Measurements from ENCODE around the gene ZNF816.
A peak's percentile ranks its signal among the peaks of the same experiment; 100 is the strongest.
"Not testable (repeated sequence)": the region's sequence is repeated elsewhere in the genome, so short reads cannot be mapped to it uniquely, and the experiment has no call there.

ZNF816 gene

DNA sequence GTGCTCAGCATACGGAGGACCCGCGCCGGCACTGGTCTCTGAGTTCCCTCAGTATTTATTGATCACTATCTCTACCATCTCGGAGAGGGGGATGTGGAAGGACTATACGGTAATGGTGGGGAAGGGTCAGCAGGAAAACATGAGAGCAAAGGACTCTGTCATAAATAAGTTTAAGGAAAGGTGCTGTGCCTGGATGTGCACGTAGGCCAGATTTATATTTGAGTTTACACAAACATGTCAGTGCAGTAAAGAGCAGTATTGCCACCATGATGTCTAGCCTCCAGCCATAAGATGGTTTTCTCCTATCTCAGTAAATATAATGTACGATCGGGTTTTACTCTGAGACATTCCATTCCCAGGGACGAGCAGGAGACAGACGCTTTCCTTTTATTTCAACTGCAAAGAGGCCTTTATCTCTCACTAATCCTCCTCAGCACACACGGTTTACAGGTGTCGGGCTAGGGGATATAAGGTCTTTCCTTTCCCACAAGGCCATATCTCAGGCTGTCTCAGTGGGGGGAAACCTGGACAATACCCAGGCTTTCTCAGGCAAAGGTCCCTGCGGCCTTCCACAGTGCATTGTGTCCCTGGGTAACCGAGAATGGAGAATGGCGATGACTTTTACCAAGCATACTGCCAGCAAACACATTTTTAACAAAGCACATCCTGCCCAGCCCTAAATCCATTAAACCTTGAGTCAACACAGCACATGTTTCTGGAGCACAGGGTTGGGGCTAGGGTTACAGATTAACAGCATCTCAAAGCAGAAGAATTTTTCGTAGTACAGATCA is 17.8 kb downstream of the ZNF816 start:
- Histone ChIP-seq H3K9me3 (ENCODE audit: control insufficient read depth in 2 of 2, low read length in 2 of 2) (peaks cover 17 to 19% of the 10 kb centered on the region in 2 donors), H3K27ac (ENCODE audit: low read depth in 2 of 2, low read length in 2 of 2) (peak overlapping the region; percentile 82 to 90), H3K4me3 (ENCODE audit: low read length in 2 of 2) (peak overlapping the region in 1 of 2 donors; percentile 31), H3K9ac (ENCODE audit: low read depth in 1 of 2, low read length in 2 of 2) (peak overlapping the region in 1 of 2 donors; percentile 32), H3K4me1 (ENCODE audit: control insufficient read depth in 2 of 2, insufficient read depth in 2 of 2, low read length in 2 of 2) (peaks cover 12 to 13% of the 10 kb centered on the region in 2 donors)
- H3K36me3 ChIP-seq (ENCODE audit: control insufficient read depth in 2 of 2, insufficient read depth in 2 of 2, low read length in 2 of 2); H3K27me3 ChIP-seq (ENCODE audit: control insufficient read depth in 2 of 2, insufficient read depth in 2 of 2, low read length in 2 of 2): not testable (repeated sequence)

DNA sequence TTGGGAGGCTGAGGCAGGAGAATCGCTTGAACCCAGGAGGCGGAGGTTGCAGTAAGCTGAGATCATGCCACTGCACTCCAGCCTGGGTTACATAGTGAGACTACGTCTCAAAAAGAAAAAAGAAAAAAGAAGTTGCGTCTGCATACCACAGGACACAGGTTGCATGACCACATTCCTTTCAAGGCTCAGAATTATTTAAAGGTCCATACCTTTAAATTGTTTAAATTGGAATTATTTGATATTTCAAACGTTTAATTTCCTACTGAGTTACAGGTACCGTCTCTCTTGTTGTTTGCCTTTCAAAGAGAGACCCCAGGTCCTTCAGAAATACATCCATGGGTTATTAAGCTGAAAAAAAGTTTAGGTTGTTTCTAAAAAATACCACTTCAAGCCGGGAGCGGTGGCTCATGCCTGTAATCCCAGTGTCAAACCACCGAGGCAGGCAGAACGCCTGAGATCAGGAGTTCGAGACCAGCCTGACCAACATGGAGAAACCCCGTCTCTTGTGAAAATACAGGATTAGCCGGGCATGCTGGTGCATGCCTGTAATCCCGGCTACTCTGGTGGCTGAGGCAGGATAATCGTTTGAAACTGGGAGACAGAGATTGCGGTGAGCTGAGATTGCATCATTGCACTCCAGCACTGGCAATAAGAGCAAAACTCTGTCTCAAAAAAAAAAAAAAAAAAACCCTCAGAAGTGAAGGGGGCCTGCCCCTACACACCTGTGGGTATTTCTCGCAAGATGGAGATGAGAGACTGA is 18.6 kb downstream of the ZNF816 start:
- Histone ChIP-seq H3K27ac (ENCODE audit: low read depth in 2 of 2, low read length in 2 of 2) (peak overlapping the region; percentile 82 to 90), H3K9ac (ENCODE audit: low read depth in 1 of 2, low read length in 2 of 2) (no peak overlapping the region), H3K4me1 (ENCODE audit: control insufficient read depth in 2 of 2, insufficient read depth in 2 of 2, low read length in 2 of 2) (peaks cover 12 to 22% of the 10 kb centered on the region in 2 donors), H3K27me3 (ENCODE audit: control insufficient read depth in 2 of 2, insufficient read depth in 2 of 2, low read length in 2 of 2) (no peaks in the 10 kb centered on the region), H3K4me3 (ENCODE audit: low read length in 2 of 2) (no peak overlapping the region), H3K9me3 (ENCODE audit: control insufficient read depth in 2 of 2, low read length in 2 of 2) (peaks cover 10% of the 10 kb centered on the region in 2 donors), H3K36me3 (ENCODE audit: control insufficient read depth in 2 of 2, insufficient read depth in 2 of 2, low read length in 2 of 2) (no peaks in the 10 kb centered on the region)

DNA sequence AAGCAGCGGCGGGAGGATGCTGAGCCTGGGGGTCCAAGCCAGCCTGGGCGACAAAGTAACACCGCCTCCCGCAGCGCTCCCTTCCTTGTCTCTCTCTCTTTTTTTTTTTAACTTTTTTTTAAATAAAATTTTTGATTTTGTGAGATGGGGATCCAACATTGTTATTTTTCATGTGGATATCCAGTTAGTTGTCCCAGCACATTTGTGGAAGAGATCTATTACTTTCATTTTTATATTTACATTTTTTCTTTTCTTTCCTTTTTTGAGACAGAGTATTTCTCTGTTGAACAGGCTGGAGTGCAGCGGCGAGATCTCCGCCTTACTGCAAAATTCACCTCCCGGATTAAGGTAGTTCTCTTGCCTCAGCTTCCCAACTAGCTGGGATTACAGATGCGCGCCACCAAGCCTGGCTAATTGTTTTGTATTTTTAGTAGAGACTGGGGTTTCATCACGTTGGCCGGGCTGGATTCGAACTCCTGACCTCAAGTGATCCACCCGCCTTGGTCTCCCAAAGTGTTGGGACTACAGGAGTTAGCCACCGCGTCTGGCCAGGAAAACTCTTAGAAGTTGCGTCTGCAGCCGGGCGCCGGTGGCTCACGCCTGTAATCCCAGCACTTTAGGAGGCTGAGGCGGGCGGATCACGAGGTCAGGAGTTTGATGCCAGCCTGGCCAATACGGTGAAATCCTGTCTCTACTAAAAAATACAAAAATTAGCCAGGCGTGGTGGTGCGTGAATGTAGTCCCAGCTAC is 19.4 kb downstream of the ZNF816 start:
- Histone ChIP-seq H3K9ac (ENCODE audit: low read depth in 1 of 2, low read length in 2 of 2) (peak overlapping the region; percentile 61 to 63), H3K9me3 (ENCODE audit: control insufficient read depth in 2 of 2, low read length in 2 of 2) (peaks cover 3 to 7% of the 10 kb centered on the region in 2 donors), H3K27ac (ENCODE audit: low read depth in 2 of 2, low read length in 2 of 2) (peak overlapping the region; percentile 82 to 93), H3K4me1 (ENCODE audit: control insufficient read depth in 2 of 2, insufficient read depth in 2 of 2, low read length in 2 of 2) (peaks cover 15 to 28% of the 10 kb centered on the region in 2 donors), H3K27me3 (ENCODE audit: control insufficient read depth in 2 of 2, insufficient read depth in 2 of 2, low read length in 2 of 2) (no peaks in the 10 kb centered on the region), H3K4me3 (ENCODE audit: low read length in 2 of 2) (peak overlapping the region; percentile 63 to 76), H3K36me3 (ENCODE audit: control insufficient read depth in 2 of 2, insufficient read depth in 2 of 2, low read length in 2 of 2) (no peaks in the 10 kb centered on the region)

DNA sequence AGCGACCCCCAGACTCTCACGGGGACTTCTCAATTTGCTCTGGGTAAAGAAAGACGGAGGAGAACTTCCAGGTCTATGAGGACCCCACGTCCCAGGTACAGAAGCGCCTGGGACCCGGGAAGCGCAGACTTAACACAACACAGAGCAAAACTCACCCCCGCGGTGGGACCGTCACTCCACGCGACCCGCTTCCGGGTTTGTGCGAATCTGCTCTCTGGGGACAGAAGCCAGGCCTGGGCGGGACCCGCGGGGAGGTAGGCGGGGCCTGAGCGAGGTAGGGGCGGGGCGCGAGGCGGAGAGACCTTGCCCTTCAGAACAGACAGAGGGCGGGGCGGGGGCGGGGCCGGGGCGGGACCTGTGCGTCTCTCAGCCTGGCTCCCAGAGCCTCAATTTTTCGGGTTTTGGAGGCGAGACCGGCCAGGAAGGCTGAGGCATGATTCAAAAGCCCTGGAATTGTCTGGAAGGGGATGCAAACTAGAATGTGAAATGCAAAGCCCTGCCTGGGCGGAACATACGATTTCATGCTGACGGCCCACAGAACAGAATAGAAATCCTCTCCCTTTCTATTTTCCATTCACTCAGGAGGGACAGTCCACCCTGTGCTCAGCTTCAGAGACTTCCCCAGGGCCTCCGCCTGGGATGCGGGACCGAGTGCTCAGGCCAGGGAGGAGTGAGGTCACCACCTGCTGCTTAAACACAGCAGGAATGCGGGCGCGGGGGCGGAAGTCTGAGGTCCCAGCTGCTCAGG is 20.1 kb downstream of the ZNF816 start:
- H3K27ac ChIP-seq (ENCODE audit: low read depth in 2 of 2, low read length in 2 of 2): peak overlapping the region; percentile 92 to 93
- peaks cover 19 to 34% of the 10 kb centered on the region in 2 donors for H3K4me1 ChIP-seq (ENCODE audit: control insufficient read depth in 2 of 2, insufficient read depth in 2 of 2, low read length in 2 of 2)
- H3K27me3 ChIP-seq (ENCODE audit: control insufficient read depth in 2 of 2, insufficient read depth in 2 of 2, low read length in 2 of 2): no peaks in the 10 kb centered on the region
- no peaks in the 10 kb centered on the region for H3K36me3 ChIP-seq (ENCODE audit: control insufficient read depth in 2 of 2, insufficient read depth in 2 of 2, low read length in 2 of 2)
- peaks cover 0 to 2% of the 10 kb centered on the region in 2 donors for H3K9me3 ChIP-seq (ENCODE audit: control insufficient read depth in 2 of 2, low read length in 2 of 2)
- peak overlapping the region; percentile 97 to 99 for H3K9ac ChIP-seq (ENCODE audit: low read depth in 1 of 2, low read length in 2 of 2)
- H3K4me3 ChIP-seq (ENCODE audit: low read length in 2 of 2): peak overlapping the region; percentile 85 to 96

DNA sequence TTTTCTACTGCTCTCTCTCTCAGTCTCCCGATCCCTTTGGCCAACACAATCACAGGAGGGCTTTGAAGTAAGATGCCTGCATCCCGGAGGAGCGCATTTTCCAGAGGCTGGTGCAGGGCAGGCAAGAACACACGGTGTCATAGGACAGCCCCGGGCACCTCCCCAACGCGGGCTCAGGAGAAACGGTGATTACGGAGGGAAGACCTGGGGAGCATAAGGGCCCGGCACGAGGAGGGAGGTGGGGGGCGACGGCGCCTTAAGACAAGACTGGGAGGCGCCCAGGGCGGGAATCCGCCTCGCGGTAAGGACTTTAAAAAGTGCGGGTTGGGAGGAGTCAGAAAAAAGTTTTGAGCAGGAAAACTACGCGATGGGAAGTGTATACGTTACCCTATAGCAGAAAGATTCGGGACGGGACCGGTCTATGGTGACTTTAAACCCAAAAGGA is 20.7 kb downstream of the ZNF816 start:
- H3K4me1 ChIP-seq (ENCODE audit: control insufficient read depth in 2 of 2, insufficient read depth in 2 of 2, low read length in 2 of 2): peaks cover 25 to 40% of the 10 kb centered on the region in 2 donors
- H3K36me3 ChIP-seq (ENCODE audit: control insufficient read depth in 2 of 2, insufficient read depth in 2 of 2, low read length in 2 of 2): peaks cover 0 to under 1% of the 10 kb centered on the region in 2 donors
- H3K27ac ChIP-seq (ENCODE audit: low read depth in 2 of 2, low read length in 2 of 2): peak overlapping the region; percentile 92 to 93
- peak overlapping the region; percentile 85 to 96 for H3K4me3 ChIP-seq (ENCODE audit: low read length in 2 of 2)
- peak overlapping the region; percentile 97 to 99 for H3K9ac ChIP-seq (ENCODE audit: low read depth in 1 of 2, low read length in 2 of 2)
- H3K27me3 ChIP-seq (ENCODE audit: control insufficient read depth in 2 of 2, insufficient read depth in 2 of 2, low read length in 2 of 2): no peaks in the 10 kb centered on the region
- H3K9me3 ChIP-seq (ENCODE audit: control insufficient read depth in 2 of 2, low read length in 2 of 2): no peaks in the 10 kb centered on the region

DNA sequence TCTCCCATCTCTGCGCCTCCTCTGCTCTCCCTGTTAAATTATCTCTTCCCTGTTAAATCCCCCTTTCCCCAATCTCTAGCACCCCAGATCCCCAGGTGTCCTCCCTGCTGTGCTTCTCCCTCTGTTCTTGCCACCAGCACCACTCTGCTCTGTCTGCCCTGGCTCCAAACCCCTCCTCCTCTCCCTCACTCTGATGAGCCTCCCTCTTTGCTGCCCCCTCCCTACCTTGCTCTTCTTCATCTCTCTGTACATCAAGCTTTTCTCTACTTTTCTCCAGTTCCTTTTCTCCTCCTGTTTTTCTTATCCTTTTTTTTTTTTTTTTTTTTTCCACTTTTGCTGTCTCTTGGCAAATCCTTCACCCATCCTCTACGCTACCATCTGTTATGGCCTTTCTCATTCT is 21.2 kb downstream of the ZNF816 start:
- H3K27me3 ChIP-seq (ENCODE audit: control insufficient read depth in 2 of 2, insufficient read depth in 2 of 2, low read length in 2 of 2); H3K36me3 ChIP-seq (ENCODE audit: control insufficient read depth in 2 of 2, insufficient read depth in 2 of 2, low read length in 2 of 2); H3K9me3 ChIP-seq (ENCODE audit: control insufficient read depth in 2 of 2, low read length in 2 of 2): not testable (repeated sequence)
- peaks cover 30 to 44% of the 10 kb centered on the region in 2 donors for H3K4me1 ChIP-seq (ENCODE audit: control insufficient read depth in 2 of 2, insufficient read depth in 2 of 2, low read length in 2 of 2)
- peak overlapping the region; percentile 85 to 96 for H3K4me3 ChIP-seq (ENCODE audit: low read length in 2 of 2)
- H3K9ac ChIP-seq (ENCODE audit: low read depth in 1 of 2, low read length in 2 of 2): peak overlapping the region; percentile 97 to 99
- peak overlapping the region; percentile 92 to 93 for H3K27ac ChIP-seq (ENCODE audit: low read depth in 2 of 2, low read length in 2 of 2)

DNA sequence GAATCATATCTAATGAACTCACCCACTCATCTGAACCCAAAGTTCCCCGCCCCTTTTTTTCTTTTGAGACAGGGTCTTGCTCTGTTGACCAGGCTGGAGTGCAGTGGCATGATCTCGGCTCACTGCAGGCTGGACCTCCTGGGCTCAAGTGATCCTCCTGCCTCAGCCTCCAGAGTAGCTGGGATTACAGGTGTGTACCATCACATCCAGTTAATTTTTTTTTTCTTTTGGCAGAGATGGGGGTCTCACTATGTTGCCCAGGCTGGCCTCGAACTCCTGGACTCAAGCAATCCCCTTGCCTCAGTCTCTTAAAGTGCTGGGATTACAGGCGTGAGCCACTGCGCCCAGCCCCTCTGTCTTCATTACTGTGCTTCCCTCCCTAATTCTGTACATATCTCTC is 21.8 kb downstream of the ZNF816 start:
- H3K4me3 ChIP-seq (ENCODE audit: low read length in 2 of 2): peak overlapping the region in 1 of 2 donors; percentile 85
- H3K27me3 ChIP-seq (ENCODE audit: control insufficient read depth in 2 of 2, insufficient read depth in 2 of 2, low read length in 2 of 2); H3K9me3 ChIP-seq (ENCODE audit: control insufficient read depth in 2 of 2, low read length in 2 of 2); H3K36me3 ChIP-seq (ENCODE audit: control insufficient read depth in 2 of 2, insufficient read depth in 2 of 2, low read length in 2 of 2): not testable (repeated sequence)
- peak overlapping the region in 1 of 2 donors; percentile 92 for H3K27ac ChIP-seq (ENCODE audit: low read depth in 2 of 2, low read length in 2 of 2)
- H3K9ac ChIP-seq (ENCODE audit: low read depth in 1 of 2, low read length in 2 of 2): peak overlapping the region in 1 of 2 donors; percentile 42
- H3K4me1 ChIP-seq (ENCODE audit: control insufficient read depth in 2 of 2, insufficient read depth in 2 of 2, low read length in 2 of 2): peaks cover 33 to 48% of the 10 kb centered on the region in 2 donors

DNA sequence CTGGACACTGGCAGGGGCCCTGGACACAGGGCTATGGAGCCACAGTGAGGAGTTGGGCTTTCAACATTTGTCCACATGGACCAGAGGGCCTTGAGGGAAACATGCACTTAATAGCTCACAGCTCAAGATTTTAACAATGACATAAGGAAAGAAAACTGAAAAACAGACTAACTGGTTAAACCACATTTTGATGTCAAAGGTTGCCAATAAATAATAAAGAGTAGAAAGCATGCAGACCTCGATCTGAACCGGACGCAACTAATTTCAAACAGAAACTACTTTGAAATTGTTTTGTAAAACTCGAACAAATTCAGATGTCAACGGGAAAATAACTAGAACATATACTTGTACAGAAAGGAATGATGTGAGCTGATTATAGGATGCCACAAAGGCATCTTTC is 23.9 kb downstream of the ZNF816 start:
- Histone ChIP-seq H3K27ac (ENCODE audit: low read depth in 2 of 2, low read length in 2 of 2) (peak overlapping the region; percentile 35 to 75), H3K4me3 (ENCODE audit: low read length in 2 of 2) (no peak overlapping the region), H3K36me3 (ENCODE audit: control insufficient read depth in 2 of 2, insufficient read depth in 2 of 2, low read length in 2 of 2) (peaks cover 0 to 7% of the 10 kb centered on the region in 2 donors), H3K4me1 (ENCODE audit: control insufficient read depth in 2 of 2, insufficient read depth in 2 of 2, low read length in 2 of 2) (peaks cover 33 to 50% of the 10 kb centered on the region in 2 donors), H3K9ac (ENCODE audit: low read depth in 1 of 2, low read length in 2 of 2) (peak overlapping the region in 1 of 2 donors; percentile 33), H3K27me3 (ENCODE audit: control insufficient read depth in 2 of 2, insufficient read depth in 2 of 2, low read length in 2 of 2) (no peaks in the 10 kb centered on the region), H3K9me3 (ENCODE audit: control insufficient read depth in 2 of 2, low read length in 2 of 2) (no peaks in the 10 kb centered on the region)

DNA sequence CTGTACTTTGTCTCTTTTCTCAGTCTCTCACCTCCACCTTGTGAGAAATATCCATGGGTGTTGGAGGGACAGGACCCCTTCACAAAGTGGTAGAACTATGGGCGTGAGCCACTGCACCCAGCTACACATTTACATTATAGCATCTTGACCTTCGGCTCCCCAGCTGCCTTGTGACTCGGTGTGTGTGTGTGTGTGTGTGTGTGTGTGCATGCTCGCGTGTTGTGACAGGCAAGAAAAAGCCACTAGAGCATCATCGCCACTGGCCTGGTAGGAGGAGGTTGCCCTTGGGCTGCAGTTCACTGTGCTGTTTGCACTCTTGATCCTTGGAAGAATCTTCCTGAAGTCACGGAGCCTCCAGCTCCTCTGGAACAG is 25.7 kb downstream of the ZNF816 start:
- peak overlapping the region; percentile 19 to 44 for H3K4me3 ChIP-seq (ENCODE audit: low read length in 2 of 2)
- H3K27ac ChIP-seq (ENCODE audit: low read depth in 2 of 2, low read length in 2 of 2): peak overlapping the region; percentile 86 to 94
- H3K9ac ChIP-seq (ENCODE audit: low read depth in 1 of 2, low read length in 2 of 2): peak overlapping the region in 1 of 2 donors; percentile 44
- peaks cover 4 to 7% of the 10 kb centered on the region in 2 donors for H3K36me3 ChIP-seq (ENCODE audit: control insufficient read depth in 2 of 2, insufficient read depth in 2 of 2, low read length in 2 of 2)
- no peaks in the 10 kb centered on the region for H3K27me3 ChIP-seq (ENCODE audit: control insufficient read depth in 2 of 2, insufficient read depth in 2 of 2, low read length in 2 of 2)
- H3K4me1 ChIP-seq (ENCODE audit: control insufficient read depth in 2 of 2, insufficient read depth in 2 of 2, low read length in 2 of 2): peaks cover 33 to 50% of the 10 kb centered on the region in 2 donors
- H3K9me3 ChIP-seq (ENCODE audit: control insufficient read depth in 2 of 2, low read length in 2 of 2): no peaks in the 10 kb centered on the region
